K562 (cell line): ENCODE results near the gene GABRB1. TPM values are rescaled to one million over a fixed set of nuclear protein-coding genes. Genes with fewer than 3 reads are reported as not detected.

Experiments used
- ATAC-seq: fragments of 200-7000 bp; cut with Tn5 transposase; 3 replicates; pipeline ENCODE4 v1.9.1; 2020; ENCODE audit warnings: moderate library complexity
- BruUV-seq: library from RNA; stranded (reverse); fragments of 400-500 nt; replicated peaks from 2 replicates; lab custom pipeline; 2021; lab: Mats Ljungman, UMichigan
- CTCF ChIA-PET: fragments of 300-600 bp; formaldehyde crosslinking; extraction: SDS; loops from one replicate; lab custom pipeline; 2021; ENCODE audit warnings: low intra/inter-chr PET ratio; lab: Yijun Ruan, JAX
- POLR2A ChIA-PET: fragments of 300-600, 350-650 bp; sonication (Branson Sonifier 250); formaldehyde crosslinking; extraction: SDS; loops from one replicate; lab custom pipeline; 2021; ENCODE audit warnings: antibody characterized with exemption, inconsistent platforms; lab: Yijun Ruan, JAX
- DNase-seq, 4 experiments: peaks; one replicate each; pipeline versions ENCODE4 v3.0.0 to v3.0.0-alpha.2; 2011 to 2018; ENCODE audit warnings: low spot score in 3 of 4, mixed read lengths in 3 of 4; ENCODE audit errors: extremely low read depth in 1 of 4
- FAIRE-seq: peaks from 2 replicates; lab custom pipeline; 2011; peaks lifted over from hg19 to GRCh38; lab: Jason Lieb, UNC
- H2AFZ ChIP-seq: 2 replicates; pipeline ENCODE4 v1.6.0; 2011; ENCODE audit warnings: low read depth, low read length, control low read depth, inconsistent platforms
- H3K27ac ChIP-seq: fragments of 200-600 bp; 3 replicates; pipeline ENCODE4 v1.8.0; 2011; ENCODE audit warnings: low read depth, mild to moderate bottlenecking, control low read depth, inconsistent platforms, low read length, moderate library complexity, mixed read lengths; ENCODE audit errors: extremely low read depth
- H3K27me3 ChIP-seq, 2 experiments: fragments of 300-600 bp in 1 of 2; 2 replicates in 1 of 2; 3 replicates in 1 of 2; pipeline versions ENCODE4 v1.6.0 to v1.8.0; 2011; ENCODE audit warnings: inconsistent platforms in 2 of 2, low read length in 2 of 2, mild to moderate bottlenecking in 1 of 2, mixed read lengths in 1 of 2, moderate library complexity in 1 of 2; ENCODE audit not compliant: control insufficient read depth in 2 of 2, insufficient read depth in 2 of 2
- H3K36me3 ChIP-seq: fragments of 300-600 bp; 3 replicates; pipeline ENCODE4 v1.8.0; 2011; ENCODE audit warnings: mild to moderate bottlenecking, low read length, inconsistent platforms; ENCODE audit not compliant: control insufficient read depth, insufficient read depth
- H3K4me1 ChIP-seq, 2 experiments: fragments of 200-600 bp in 1 of 2; replicated peaks in 1 of 2; 2 replicates in 1 of 2; 3 replicates in 1 of 2; pipeline versions ENCODE4 v1.5.1 to v1.8.0; 2011; ENCODE audit warnings: inconsistent platforms in 2 of 2, low read length in 2 of 2, mild to moderate bottlenecking in 1 of 2, mixed read lengths in 1 of 2, moderate library complexity in 1 of 2; ENCODE audit not compliant: control insufficient read depth in 2 of 2, insufficient read depth in 2 of 2
- H3K4me2 ChIP-seq: 2 replicates; pipeline ENCODE4 v1.6.1; 2011; ENCODE audit warnings: low read length, control low read depth, inconsistent platforms, mixed read lengths; ENCODE audit not compliant: insufficient read depth
- H3K4me3 ChIP-seq: fragments of 200-600 bp; sonication (generic), shearing (Covaris generic); 2 replicates; pipeline ENCODE4 v1.5.1; 2016; ENCODE audit warnings: control low read depth, inconsistent platforms
- H3K79me2 ChIP-seq: fragments of 200-600 bp; 3 replicates; pipeline ENCODE4 v1.8.0; 2011; ENCODE audit warnings: low read length, inconsistent platforms; ENCODE audit not compliant: control insufficient read depth, insufficient read depth
- H3K9ac ChIP-seq, 2 experiments: 2 replicates each; pipeline versions ENCODE4 v1.6.0 to v1.6.1; 2011; ENCODE audit warnings: low read depth in 2 of 2, low read length in 2 of 2, control low read depth in 1 of 2, inconsistent platforms in 1 of 2, mild to moderate bottlenecking in 1 of 2, mixed read lengths in 1 of 2; ENCODE audit not compliant: insufficient read depth in 1 of 2
- H3K9me1 ChIP-seq: one replicate; pipeline ENCODE4 v1.6.0; 2011; ENCODE audit warnings: inconsistent platforms, mild to moderate bottlenecking, low read length, moderate library complexity; ENCODE audit not compliant: control insufficient read depth, insufficient read depth
- H3K9me3 ChIP-seq: replicated peaks from 2 replicates; pipeline ENCODE4 v1.5.1; 2011; ENCODE audit warnings: low read depth, low read length, inconsistent platforms; ENCODE audit not compliant: control insufficient read depth, insufficient read depth
- H4K20me1 ChIP-seq: replicated peaks from 2 replicates; pipeline ENCODE4 v1.6.1; 2011; ENCODE audit warnings: low read length, inconsistent platforms, mixed read lengths; ENCODE audit not compliant: control insufficient read depth, insufficient read depth
- ELF1 ChIP-seq: fragments of 200-800 bp; sonication (Bioruptor generic); IDR thresholded peaks from 2 replicates; pipeline ENCODE4 v1.6.1; 2016; ENCODE audit warnings: missing genetic modification characterization, missing compliant biosample characterization
- FUS ChIP-seq: fragments of 200-400 bp; formaldehyde crosslinking; optimal IDR thresholded peaks from 2 replicates; pipeline ENCODE3; 2017; ENCODE audit warnings: low read depth, low read length
- RBM34 ChIP-seq: fragments of 200-400 bp; formaldehyde crosslinking; IDR thresholded peaks from 2 replicates; pipeline ENCODE4 v1.6.1; 2018; ENCODE audit warnings: low read length, borderline replicate concordance; ENCODE audit not compliant: insufficient read depth
- WGBS: fragments of 100-300 bp; shearing (Covaris generic); methylation state at CpG from one replicate; pipeline ENCODE4 v1.1.6; 2016; ENCODE audit warnings: low coverage, mixed read lengths; ENCODE audit not compliant: insufficient coverage; ENCODE audit errors: missing lambda C conversion rate; 5-methylcytosine and 5-hydroxymethylcytosine counted together
- in situ Hi-C: fragments of 300-500 bp; cut with MboI; formaldehyde crosslinking; loops from 4 replicates; pipeline ENCODE4 v1.15.0; 2018; ENCODE audit warnings: inconsistent platforms, mixed read lengths
- intact Hi-C: fragments of 100-400 bp; cut with micrococcal nuclease; formaldehyde crosslinking; loops from 2 replicates; pipeline ENCODE4 v1.14.2; 2022
- polyA plus RNA-seq, 8 experiments: library from polyadenylated mRNA; depleted of rRNA in 4 of 8; stranded (reverse) in 5 of 8; unstranded in 3 of 8; fragments of >200 nt; fragmentation: Nextera tagmentation in 2 of 8; fragmentation: Illumina TruSeq in 1 of 8; extraction: Ambion mirVana in 2 of 8; extraction: Trizol in 1 of 8; gene quantifications; 2 replicates each; pipeline versions ENCODE4 v1.2.1 to v1.2.3, GENCODE V29; 2011 to 2014; ENCODE audit warnings: inconsistent platforms in 1 of 8, missing spikeins in 1 of 8
- total RNA-seq, 7 experiments: library from RNA; depleted of rRNA in 6 of 7; stranded (reverse); fragments of >200 nt in 6 of 7; fragmentation: Illumina TruSeq in 2 of 7; extraction: Trizol in 2 of 7; gene quantifications; 2 replicates each; pipeline versions ENCODE4 v1.2.1 to v1.2.3, GENCODE V29; 2011 to 2021; ENCODE audit warnings: low replicate concordance in 1 of 7
- TF ChIP-seq, protein P1 (sequence below): fragments of 450-650 bp; IDR thresholded peaks from 2 replicates; pipeline ENCODE4 v1.6.1; 2016; ENCODE audit warnings: mild to moderate bottlenecking
- TF ChIP-seq, protein P2 (sequence below), 2 experiments: fragments of 450-650 bp; conservative IDR thresholded peaks; 2 replicates each; pipeline ENCODE4 v1.6.1; 2017; ENCODE audit warnings: mild to moderate bottlenecking in 2 of 2, moderate library complexity in 2 of 2

GABRB1 gene
- total and polyA plus RNA-seq, 9 of the 15 experiments (the other 6 are each of a cell fraction or from before 2014, with no cell fraction given): not detected

DNA sequence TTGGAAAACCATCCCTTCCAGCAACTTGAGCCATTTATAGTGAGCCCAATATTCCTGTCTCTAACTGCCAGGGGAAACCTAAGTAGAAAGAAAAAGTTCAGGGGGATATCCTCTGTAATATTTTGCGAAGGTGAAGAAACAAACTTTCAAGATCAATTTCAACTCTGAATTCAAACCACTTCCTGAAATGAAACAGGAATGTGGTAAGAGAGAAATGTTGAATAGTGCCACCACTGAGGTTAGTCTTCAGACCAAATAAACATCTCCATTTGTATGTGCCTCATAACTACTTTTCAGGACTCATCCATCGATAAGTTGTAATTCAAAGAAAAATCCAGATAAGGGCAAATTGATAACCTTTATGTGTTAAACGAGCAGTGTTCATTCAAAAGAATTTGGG is 128.7 kb downstream of the GABRB1 start (continued):
- TF ChIP-seq, protein P1, sequence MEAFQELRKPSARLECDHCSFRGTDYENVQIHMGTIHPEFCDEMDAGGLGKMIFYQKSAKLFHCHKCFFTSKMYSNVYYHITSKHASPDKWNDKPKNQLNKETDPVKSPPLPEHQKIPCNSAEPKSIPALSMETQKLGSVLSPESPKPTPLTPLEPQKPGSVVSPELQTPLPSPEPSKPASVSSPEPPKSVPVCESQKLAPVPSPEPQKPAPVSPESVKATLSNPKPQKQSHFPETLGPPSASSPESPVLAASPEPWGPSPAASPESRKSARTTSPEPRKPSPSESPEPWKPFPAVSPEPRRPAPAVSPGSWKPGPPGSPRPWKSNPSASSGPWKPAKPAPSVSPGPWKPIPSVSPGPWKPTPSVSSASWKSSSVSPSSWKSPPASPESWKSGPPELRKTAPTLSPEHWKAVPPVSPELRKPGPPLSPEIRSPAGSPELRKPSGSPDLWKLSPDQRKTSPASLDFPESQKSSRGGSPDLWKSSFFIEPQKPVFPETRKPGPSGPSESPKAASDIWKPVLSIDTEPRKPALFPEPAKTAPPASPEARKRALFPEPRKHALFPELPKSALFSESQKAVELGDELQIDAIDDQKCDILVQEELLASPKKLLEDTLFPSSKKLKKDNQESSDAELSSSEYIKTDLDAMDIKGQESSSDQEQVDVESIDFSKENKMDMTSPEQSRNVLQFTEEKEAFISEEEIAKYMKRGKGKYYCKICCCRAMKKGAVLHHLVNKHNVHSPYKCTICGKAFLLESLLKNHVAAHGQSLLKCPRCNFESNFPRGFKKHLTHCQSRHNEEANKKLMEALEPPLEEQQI: no peak
- no peak for TF ChIP-seq ELF1 (tag)
- no peak for TF ChIP-seq FUS
- TF ChIP-seq, protein P2, sequence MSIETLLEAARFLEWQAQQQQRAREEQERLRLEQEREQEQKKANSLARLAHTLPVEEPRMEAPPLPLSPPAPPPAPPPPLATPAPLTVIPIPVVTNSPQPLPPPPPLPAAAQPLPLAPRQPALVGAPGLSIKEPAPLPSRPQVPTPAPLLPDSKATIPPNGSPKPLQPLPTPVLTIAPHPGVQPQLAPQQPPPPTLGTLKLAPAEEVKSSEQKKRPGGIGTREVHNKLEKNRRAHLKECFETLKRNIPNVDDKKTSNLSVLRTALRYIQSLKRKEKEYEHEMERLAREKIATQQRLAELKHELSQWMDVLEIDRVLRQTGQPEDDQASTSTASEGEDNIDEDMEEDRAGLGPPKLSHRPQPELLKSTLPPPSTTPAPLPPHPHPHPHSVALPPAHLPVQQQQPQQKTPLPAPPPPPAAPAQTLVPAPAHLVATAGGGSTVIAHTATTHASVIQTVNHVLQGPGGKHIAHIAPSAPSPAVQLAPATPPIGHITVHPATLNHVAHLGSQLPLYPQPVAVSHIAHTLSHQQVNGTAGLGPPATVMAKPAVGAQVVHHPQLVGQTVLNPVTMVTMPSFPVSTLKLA (conservative IDR thresholded peaks at IDR 0.05): no peak

DNA sequence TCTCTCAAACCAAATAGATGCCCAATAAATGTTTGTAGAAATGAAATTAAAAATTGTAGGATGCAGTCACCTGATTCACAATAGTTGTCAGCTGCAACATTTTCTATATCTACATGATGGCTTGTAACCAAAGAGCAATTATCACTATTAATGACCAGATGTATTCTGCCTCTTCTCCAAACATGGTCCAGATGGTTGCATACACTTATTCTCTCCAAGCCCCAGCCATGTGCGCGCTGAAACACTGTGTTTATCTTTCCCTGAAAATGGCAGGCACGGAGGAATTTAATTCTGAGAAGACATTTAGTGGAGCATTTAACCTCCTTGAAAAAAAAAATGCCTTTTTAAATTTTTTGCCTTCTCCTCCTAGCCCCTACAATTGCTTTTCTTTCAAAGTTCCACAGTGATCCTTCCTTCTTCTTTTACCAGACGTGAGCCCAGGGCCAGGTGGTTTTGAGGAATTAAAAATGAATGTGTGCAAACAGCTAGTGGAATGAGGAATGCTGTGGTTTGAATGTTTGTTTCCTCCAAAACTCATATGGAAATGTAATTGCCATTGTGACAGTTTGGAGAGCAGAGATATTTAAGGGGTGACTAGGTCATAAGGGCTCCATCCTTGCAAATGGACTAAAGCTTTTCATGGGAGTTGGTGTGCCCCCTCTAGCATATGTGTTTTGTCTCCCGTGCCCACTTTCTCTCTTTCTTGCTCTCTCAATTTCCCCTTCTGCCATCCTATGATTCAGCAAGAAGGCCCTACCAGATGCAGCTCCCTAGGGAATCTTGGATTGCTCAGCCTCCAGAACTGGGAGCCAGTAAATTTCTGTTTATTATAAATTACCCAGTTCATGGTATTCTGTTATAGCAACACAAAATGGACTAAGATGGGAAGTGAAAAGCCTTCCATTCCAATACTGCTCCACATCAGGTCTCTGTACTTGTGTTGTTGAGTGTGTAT is 136.0 kb downstream of the GABRB1 start:
- WGBS: 5% methylated on average over 5 of the region's 5 CpGs
- Histone ChIP-seq H3K4me1 (no peaks in the 10 kb centered on the region), H3K9ac (no peak overlapping the region), H4K20me1 (no peaks in the 10 kb centered on the region), H3K9me1 (no peaks in the 10 kb centered on the region), H3K4me2 (no peak overlapping the region), H3K36me3 (no peaks in the 10 kb centered on the region), H3K4me3 (no peak overlapping the region), H3K79me2 (no peaks in the 10 kb centered on the region), H2AFZ (no peak overlapping the region), H3K9me3 (no peaks in the 10 kb centered on the region), H3K27ac (no peak overlapping the region), H3K27me3 (no peaks in the 10 kb centered on the region)
- POLR2A ChIA-PET: no interaction called here
- no peak for FAIRE-seq
- in situ Hi-C loops: no loop called here
- no peak for TF ChIP-seq RBM34
- ATAC-seq: no peak
- no TSS peak for BruUV-seq
- no peak for DNase-seq
- CTCF ChIA-PET: no interaction called here
- intact Hi-C loops: no loop called here
